ENCODE measurements around the gene DYNC1LI2.

DYNC1LI2 gene

GRCh38 chr16:66776457-66776856 lies 25.0 kb upstream of the DYNC1LI2 start:
- TF ChIP-seq CTCF (conservative IDR thresholded peaks at IDR 0.05; ENCODE audit: low read depth, low read length), result no peak
- no peak overlapping the region for H3K4me3 ChIP-seq (ENCODE audit: low read depth, low read length)
- DNase-seq (ENCODE audit: low read depth), result no peak

GRCh38 chr16:66774981-66775380 lies 23.6 kb upstream of the DYNC1LI2 start:
- no peak for TF ChIP-seq CTCF (conservative IDR thresholded peaks at IDR 0.05; ENCODE audit: low read depth, low read length)
- no peak overlapping the region for H3K4me3 ChIP-seq (ENCODE audit: low read depth, low read length)
- DNase-seq (ENCODE audit: low read depth), result no peak

GRCh38 chr16:66758086-66758485 lies 6.7 kb upstream of the DYNC1LI2 start:
- TF ChIP-seq CTCF (conservative IDR thresholded peaks at IDR 0.05; ENCODE audit: low read depth, low read length), result peak; percentile 14
- no peak overlapping the region for H3K4me3 ChIP-seq (ENCODE audit: low read depth, low read length)
- DNase-seq (ENCODE audit: low read depth), result no peak

- no peak for TF ChIP-seq CTCF (conservative IDR thresholded peaks at IDR 0.05; ENCODE audit: low read depth, low read length)
- DNase-seq (ENCODE audit: low read depth), result no peak
- H3K4me3 ChIP-seq (ENCODE audit: low read depth, low read length), result no peak overlapping the region
Observed at GRCh38 chr16:66754819-66755218, 3.4 kb upstream of the DYNC1LI2 start.

- TF ChIP-seq CTCF (conservative IDR thresholded peaks at IDR 0.05; ENCODE audit: low read depth, low read length), result no peak
- no peak overlapping the region for H3K4me3 ChIP-seq (ENCODE audit: low read depth, low read length)
- DNase-seq (ENCODE audit: low read depth), result no peak
Observed at GRCh38 chr16:66754211-66754610, 2.8 kb upstream of the DYNC1LI2 start.

GRCh38 chr16:66752958-66753357 lies 1.5 kb upstream of the DYNC1LI2 start:
- no peak for DNase-seq (ENCODE audit: low read depth)
- no peak overlapping the region for H3K4me3 ChIP-seq (ENCODE audit: low read depth, low read length)
- no peak for TF ChIP-seq CTCF (conservative IDR thresholded peaks at IDR 0.05; ENCODE audit: low read depth, low read length)

GRCh38 chr16:66752379-66752778 lies 970 bp upstream of the DYNC1LI2 start:
- TF ChIP-seq CTCF (conservative IDR thresholded peaks at IDR 0.05; ENCODE audit: low read depth, low read length), result no peak
- no peak overlapping the region for H3K4me3 ChIP-seq (ENCODE audit: low read depth, low read length)
- DNase-seq (ENCODE audit: low read depth), result no peak

Data from choroid plexus epithelial cell (primary cell).